Endothelial cell of umbilical vein (primary cell): Measurements from ENCODE around the gene MAL. TPM values are rescaled to one million over a fixed set of nuclear protein-coding genes. Genes with fewer than 3 reads are reported as not detected.

Experiments used
- BruUV-seq: library from RNA; stranded (reverse); fragments of 400-500 nt; replicated peaks from 2 replicates; lab custom pipeline; 2021; lab: Mats Ljungman, UMichigan
- CTCF ChIA-PET: fragments of 300-600, 350-600 bp; sonication (Branson Sonifier 250); formaldehyde crosslinking; loops from one replicate; lab custom pipeline; 2021; ENCODE audit warnings: antibody characterized with exemption, inconsistent platforms; lab: Charles Lee
- POLR2A ChIA-PET: fragments of 300-600, 350-600 bp; sonication (Branson Sonifier 250); formaldehyde crosslinking; loops from one replicate; lab custom pipeline; 2021; ENCODE audit warnings: antibody characterized with exemption, inconsistent platforms; lab: Charles Lee
- DNase-seq: peaks from one replicate; pipeline ENCODE4 v3.0.0-alpha.2; 2011; ENCODE audit warnings: low read depth, low spot score
- FAIRE-seq: peaks from 2 replicates; lab custom pipeline; 2011; peaks lifted over from hg19 to GRCh38; lab: Jason Lieb, UNC
- H2AFZ ChIP-seq: 2 replicates; pipeline ENCODE4 v1.6.0; 2012; ENCODE audit warnings: low read depth, low read length, control low read depth, inconsistent platforms
- H3K27ac ChIP-seq: 2 replicates; pipeline ENCODE4 v1.5.1; 2011; ENCODE audit warnings: low read depth, mild to moderate bottlenecking, control low read depth, low read length, moderate library complexity; ENCODE audit not compliant: insufficient read depth
- H3K27me3 ChIP-seq, 2 experiments: 2 replicates each; pipeline versions ENCODE4 v1.6.0 to v1.6.1; 2011; ENCODE audit warnings: low read length in 2 of 2, mixed read lengths in 1 of 2; ENCODE audit not compliant: control insufficient read depth in 2 of 2, insufficient read depth in 2 of 2
- H3K36me3 ChIP-seq, 2 experiments: 2 replicates in 1 of 2; 3 replicates in 1 of 2; pipeline ENCODE4 v1.5.1; 2011; ENCODE audit warnings: low read length in 2 of 2, mild to moderate bottlenecking in 1 of 2, moderate library complexity in 1 of 2; ENCODE audit not compliant: control insufficient read depth in 2 of 2, insufficient read depth in 2 of 2; ENCODE audit errors: extremely low read depth in 1 of 2
- H3K4me1 ChIP-seq: 3 replicates; pipeline ENCODE4 v1.5.1; 2011; ENCODE audit warnings: mild to moderate bottlenecking, low read length; ENCODE audit not compliant: control insufficient read depth, insufficient read depth; ENCODE audit errors: extremely low read depth
- H3K4me2 ChIP-seq: 2 replicates; pipeline ENCODE4 v1.6.1; 2011; ENCODE audit warnings: low read length, control low read depth, mixed read lengths; ENCODE audit not compliant: insufficient read depth
- H3K4me3 ChIP-seq, 3 experiments: fragments of 200-600 bp in 1 of 3; sonication (generic), shearing (Covaris generic) in 1 of 3; replicated peaks in 1 of 3; 2 replicates each; pipeline ENCODE4 v1.5.1; 2011 to 2016; ENCODE audit warnings: control low read depth in 3 of 3, low read length in 3 of 3, mild to moderate bottlenecking in 2 of 3, inconsistent platforms in 1 of 3, low read depth in 1 of 3, moderate library complexity in 1 of 3; ENCODE audit not compliant: insufficient read depth in 1 of 3
- H3K79me2 ChIP-seq: 2 replicates; pipeline ENCODE4 v1.6.0; 2012; ENCODE audit warnings: low read length, inconsistent platforms; ENCODE audit not compliant: control insufficient read depth, insufficient read depth
- H3K9ac ChIP-seq: replicated peaks from 2 replicates; pipeline ENCODE3; 2011; ENCODE audit warnings: low read length, control low read depth; ENCODE audit not compliant: insufficient read depth; ENCODE audit errors: extremely low read depth
- H3K9me1 ChIP-seq: replicated peaks from 3 replicates; pipeline ENCODE4 v1.6.0; 2011; ENCODE audit warnings: mild to moderate bottlenecking, low read length; ENCODE audit not compliant: control insufficient read depth, insufficient read depth; ENCODE audit errors: extremely low read depth
- H3K9me3 ChIP-seq: replicated peaks from 2 replicates; pipeline ENCODE4 v1.5.1; 2012; ENCODE audit warnings: low read length, inconsistent platforms; ENCODE audit not compliant: control insufficient read depth, insufficient read depth
- H4K20me1 ChIP-seq: replicated peaks from 2 replicates; pipeline ENCODE3; 2011; ENCODE audit warnings: mild to moderate bottlenecking, low read length; ENCODE audit not compliant: control insufficient read depth, insufficient read depth; ENCODE audit errors: extremely low read depth
- EZH2 ChIP-seq: IDR thresholded peaks from 2 replicates; pipeline ENCODE4 v1.6.1; 2012; ENCODE audit warnings: borderline replicate concordance, low read depth, mild to moderate bottlenecking, moderate library complexity, low read length, inconsistent platforms; ENCODE audit not compliant: severe bottlenecking
- FOS ChIP-seq: IDR thresholded peaks from 2 replicates; pipeline ENCODE4 v1.6.1; 2011; ENCODE audit warnings: mild to moderate bottlenecking, low read length, moderate library complexity, borderline replicate concordance; ENCODE audit not compliant: insufficient read depth
- GATA2 ChIP-seq: IDR thresholded peaks from 2 replicates; pipeline ENCODE4 v1.7.0; 2011; ENCODE audit warnings: low read depth, mild to moderate bottlenecking, moderate library complexity, mixed read lengths, low read length; ENCODE audit not compliant: insufficient read length, insufficient read depth
- JUN ChIP-seq: IDR thresholded peaks from 2 replicates; pipeline ENCODE4 v1.6.1; 2011; ENCODE audit warnings: borderline replicate concordance, low read depth; ENCODE audit not compliant: insufficient read length, insufficient read depth
- MAX ChIP-seq: IDR thresholded peaks from 2 replicates; pipeline ENCODE4 v1.6.1; 2011; ENCODE audit not compliant: insufficient read depth, insufficient read length
- MYC ChIP-seq: IDR thresholded peaks from one replicate; pipeline ENCODE4 v1.6.1; 2011; ENCODE audit warnings: mild to moderate bottlenecking, low read depth, low read length
- POLR2A ChIP-seq: IDR thresholded peaks from 2 replicates; pipeline ENCODE4 v1.6.1; 2012; ENCODE audit warnings: low read depth, mild to moderate bottlenecking, control low read depth, low read length
- POLR2AphosphoS5 ChIP-seq: IDR thresholded peaks from 2 replicates; pipeline ENCODE4 v1.6.1; 2012; ENCODE audit warnings: low read depth, mild to moderate bottlenecking, control low read depth, low read length, moderate library complexity; ENCODE audit not compliant: insufficient read depth
- dilution Hi-C: fragments of 300-500 bp; cut with MboI; formaldehyde crosslinking; loops from one replicate; pipeline ENCODE4 v1.15.0; 2019; ENCODE audit warnings: low sequenced_read_pairs; ENCODE audit not compliant: extremely low pct_ligation_motif_present
- intact Hi-C: fragments of 100-400 bp; cut with micrococcal nuclease; formaldehyde crosslinking; loops from one replicate; pipeline ENCODE4 v1.10.0; 2022
- polyA plus RNA-seq, 4 experiments: library from polyadenylated mRNA; depleted of rRNA in 3 of 4; stranded (reverse) in 3 of 4; unstranded in 1 of 4; fragments of >200 nt; gene quantifications; 2 replicates each; pipeline versions ENCODE4 v1.2.1 to v1.2.3, GENCODE V29; 2011 to 2012; ENCODE audit warnings: missing spikeins in 1 of 4
- total RNA-seq: library from RNA; stranded (reverse); gene quantifications from 2 replicates; pipeline ENCODE4 v1.2.3, GENCODE V29; 2021
- TF ChIP-seq, protein P1 (sequence below), 2 donors: IDR thresholded peaks; 1 replicate in 1 of 2; 2 replicates in 1 of 2; pipeline ENCODE4 v1.5.1; 2011; ENCODE audit warnings: low read length in 2 of 2, mild to moderate bottlenecking in 2 of 2, moderate library complexity in 2 of 2, control low read depth in 1 of 2, inconsistent platforms in 1 of 2, low read depth in 1 of 2; ENCODE audit not compliant: insufficient read depth in 1 of 2; ENCODE audit errors: extremely low read depth in 1 of 2

MAL gene
- total and polyA plus RNA-seq, 2 donors (not counting 3 experiments of a cell fraction or from before 2014, with no cell fraction given), result not detected

GRCh38 chr2:95019572-95019971 lies 5.9 kb upstream of the MAL start:
- Histone ChIP-seq H3K36me3 (no peaks in the 10 kb centered on the region), H3K27me3 (peaks cover 12 to 13% of the 10 kb centered on the region in 2 experiments), H3K9me1 (no peaks in the 10 kb centered on the region), H3K79me2 (no peaks in the 10 kb centered on the region), H3K9ac (no peak overlapping the region), H3K27ac (no peak overlapping the region), H4K20me1 (no peaks in the 10 kb centered on the region), H3K9me3 (no peaks in the 10 kb centered on the region), H3K4me2 (no peak overlapping the region), H3K4me1 (no peaks in the 10 kb centered on the region), H2AFZ (no peak overlapping the region), H3K4me3 (no peak overlapping the region)
- dilution Hi-C loops (no loop called here), intact Hi-C loops (no loop called here)
- ChIA-PET POLR2A (no interaction called here), CTCF (no interaction called here)
- TF ChIP-seq MAX, result no peak
- no peak for TF ChIP-seq POLR2AphosphoS5
- TF ChIP-seq, protein P1, sequence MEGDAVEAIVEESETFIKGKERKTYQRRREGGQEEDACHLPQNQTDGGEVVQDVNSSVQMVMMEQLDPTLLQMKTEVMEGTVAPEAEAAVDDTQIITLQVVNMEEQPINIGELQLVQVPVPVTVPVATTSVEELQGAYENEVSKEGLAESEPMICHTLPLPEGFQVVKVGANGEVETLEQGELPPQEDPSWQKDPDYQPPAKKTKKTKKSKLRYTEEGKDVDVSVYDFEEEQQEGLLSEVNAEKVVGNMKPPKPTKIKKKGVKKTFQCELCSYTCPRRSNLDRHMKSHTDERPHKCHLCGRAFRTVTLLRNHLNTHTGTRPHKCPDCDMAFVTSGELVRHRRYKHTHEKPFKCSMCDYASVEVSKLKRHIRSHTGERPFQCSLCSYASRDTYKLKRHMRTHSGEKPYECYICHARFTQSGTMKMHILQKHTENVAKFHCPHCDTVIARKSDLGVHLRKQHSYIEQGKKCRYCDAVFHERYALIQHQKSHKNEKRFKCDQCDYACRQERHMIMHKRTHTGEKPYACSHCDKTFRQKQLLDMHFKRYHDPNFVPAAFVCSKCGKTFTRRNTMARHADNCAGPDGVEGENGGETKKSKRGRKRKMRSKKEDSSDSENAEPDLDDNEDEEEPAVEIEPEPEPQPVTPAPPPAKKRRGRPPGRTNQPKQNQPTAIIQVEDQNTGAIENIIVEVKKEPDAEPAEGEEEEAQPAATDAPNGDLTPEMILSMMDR (IDR thresholded peaks at IDR 0.05; ENCODE audit: extremely low read depth in 1 of 2, insufficient read depth in 1 of 2, low read depth in 1 of 2, low read length in 2 of 2), result no peak
- TF ChIP-seq GATA2, result no peak
- TF ChIP-seq FOS, result no peak
- TF ChIP-seq EZH2, result no peak
- TF ChIP-seq JUN, result no peak
- TF ChIP-seq MYC, result no peak
- no peak for TF ChIP-seq POLR2A
- DNase-seq (no peak), FAIRE-seq (no peak)
- BruUV-seq, result no TSS peak
